ENCODE results near the gene PDE4D. TPM values are rescaled to one million over a fixed set of nuclear protein-coding genes. Genes with fewer than 3 reads are reported as not detected.

Gene PDE4D
- total RNA-seq, 4 donors from 2014 or later: 6.7 to 21.0 (median 15.0) TPM

DNA sequence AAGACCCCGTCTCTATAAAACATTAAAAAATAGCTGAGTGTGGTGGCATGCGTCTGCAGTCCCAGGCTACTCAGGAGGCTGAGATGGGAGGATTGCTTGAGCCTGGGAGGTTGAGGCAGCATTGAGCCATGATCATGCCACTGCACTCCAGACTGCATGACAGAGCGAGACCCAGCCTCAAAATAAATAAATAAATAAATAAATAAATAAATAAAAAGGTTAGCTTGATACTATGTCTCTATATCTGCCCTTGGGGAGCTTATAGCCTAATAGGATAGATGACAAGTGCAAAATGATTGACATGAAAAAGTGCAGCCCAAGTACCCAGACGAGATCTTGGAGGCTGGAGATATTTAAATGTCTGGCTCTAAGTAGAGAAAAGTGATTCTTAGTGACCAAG lies 122.6 kb downstream of the PDE4D start:
- intact Hi-C loops (cut with DNase I; ENCODE audit: low total_unique reads): no loop called here
- no peak for TF ChIP-seq POLR2A (IDR thresholded peaks at IDR 0.05)
- TF ChIP-seq, protein P1, sequence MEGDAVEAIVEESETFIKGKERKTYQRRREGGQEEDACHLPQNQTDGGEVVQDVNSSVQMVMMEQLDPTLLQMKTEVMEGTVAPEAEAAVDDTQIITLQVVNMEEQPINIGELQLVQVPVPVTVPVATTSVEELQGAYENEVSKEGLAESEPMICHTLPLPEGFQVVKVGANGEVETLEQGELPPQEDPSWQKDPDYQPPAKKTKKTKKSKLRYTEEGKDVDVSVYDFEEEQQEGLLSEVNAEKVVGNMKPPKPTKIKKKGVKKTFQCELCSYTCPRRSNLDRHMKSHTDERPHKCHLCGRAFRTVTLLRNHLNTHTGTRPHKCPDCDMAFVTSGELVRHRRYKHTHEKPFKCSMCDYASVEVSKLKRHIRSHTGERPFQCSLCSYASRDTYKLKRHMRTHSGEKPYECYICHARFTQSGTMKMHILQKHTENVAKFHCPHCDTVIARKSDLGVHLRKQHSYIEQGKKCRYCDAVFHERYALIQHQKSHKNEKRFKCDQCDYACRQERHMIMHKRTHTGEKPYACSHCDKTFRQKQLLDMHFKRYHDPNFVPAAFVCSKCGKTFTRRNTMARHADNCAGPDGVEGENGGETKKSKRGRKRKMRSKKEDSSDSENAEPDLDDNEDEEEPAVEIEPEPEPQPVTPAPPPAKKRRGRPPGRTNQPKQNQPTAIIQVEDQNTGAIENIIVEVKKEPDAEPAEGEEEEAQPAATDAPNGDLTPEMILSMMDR (IDR thresholded peaks at IDR 0.05): no peak
- 89 to 97% methylated on average over 4 of the region's 4 CpGs for WGBS, 2 donors
- no peak for DNase-seq (ENCODE audit: low spot score in 2 of 2)
- no peak overlapping the region for H3K4me3 ChIP-seq (ENCODE audit: low read depth, poor library complexity, severe bottlenecking)

DNA sequence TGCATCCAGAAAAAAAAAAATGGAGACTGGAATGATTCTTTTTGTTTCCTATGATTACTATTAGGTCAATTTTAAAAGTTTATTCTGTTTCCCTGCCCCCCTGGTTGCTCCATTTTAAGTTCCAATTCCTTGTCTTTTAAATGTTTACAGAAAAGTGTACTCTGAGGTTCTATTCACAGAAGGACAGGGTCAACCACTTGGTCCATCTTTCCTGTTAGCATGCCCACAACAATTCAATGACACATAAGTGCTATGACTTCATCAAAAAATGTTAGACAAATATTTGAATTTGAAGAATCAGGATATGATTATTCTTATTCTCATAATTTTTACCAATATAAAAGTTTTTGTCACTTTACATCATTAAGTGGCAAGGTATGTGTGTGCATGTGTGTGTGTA lies 123.7 kb downstream of the PDE4D start:
- intact Hi-C loops (cut with DNase I; ENCODE audit: low total_unique reads): no loop called here
- no peak for TF ChIP-seq POLR2A (IDR thresholded peaks at IDR 0.05)
- TF ChIP-seq, protein P1 (IDR thresholded peaks at IDR 0.05): no peak

DNA sequence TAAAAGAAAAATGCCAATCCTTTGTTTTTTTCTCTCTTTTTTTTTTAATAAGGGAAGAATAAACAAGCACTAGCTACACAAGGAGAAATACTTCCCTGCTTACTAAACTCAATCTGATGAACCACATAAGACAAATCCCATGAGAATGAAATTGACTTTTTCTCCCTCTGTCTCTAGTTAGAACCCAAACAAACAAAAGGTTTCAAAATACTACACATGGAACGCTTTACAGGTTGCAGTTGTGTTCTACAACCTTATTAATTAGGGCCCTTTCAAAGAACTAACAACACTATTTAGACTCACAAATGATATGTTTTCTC lies 124.5 kb downstream of the PDE4D start:
- TF ChIP-seq, protein P1 (IDR thresholded peaks at IDR 0.05): no peak
- TF ChIP-seq POLR2A (IDR thresholded peaks at IDR 0.05): no peak
- intact Hi-C loops (cut with DNase I; ENCODE audit: low total_unique reads): no loop called here
- DNase-seq (ENCODE audit: low spot score in 2 of 2): no peak
- H3K4me3 ChIP-seq (ENCODE audit: low read depth, poor library complexity, severe bottlenecking): peak overlapping the region; percentile 39
- WGBS, 2 donors: 17 to 31% methylated on average over 1 of the region's 1 CpG

More for the DNA sequence above, 123.7 kb downstream of the PDE4D start:
- H3K4me3 ChIP-seq (ENCODE audit: low read depth, poor library complexity, severe bottlenecking): no peak overlapping the region
- DNase-seq (ENCODE audit: low spot score in 2 of 2): no peak

DNA sequence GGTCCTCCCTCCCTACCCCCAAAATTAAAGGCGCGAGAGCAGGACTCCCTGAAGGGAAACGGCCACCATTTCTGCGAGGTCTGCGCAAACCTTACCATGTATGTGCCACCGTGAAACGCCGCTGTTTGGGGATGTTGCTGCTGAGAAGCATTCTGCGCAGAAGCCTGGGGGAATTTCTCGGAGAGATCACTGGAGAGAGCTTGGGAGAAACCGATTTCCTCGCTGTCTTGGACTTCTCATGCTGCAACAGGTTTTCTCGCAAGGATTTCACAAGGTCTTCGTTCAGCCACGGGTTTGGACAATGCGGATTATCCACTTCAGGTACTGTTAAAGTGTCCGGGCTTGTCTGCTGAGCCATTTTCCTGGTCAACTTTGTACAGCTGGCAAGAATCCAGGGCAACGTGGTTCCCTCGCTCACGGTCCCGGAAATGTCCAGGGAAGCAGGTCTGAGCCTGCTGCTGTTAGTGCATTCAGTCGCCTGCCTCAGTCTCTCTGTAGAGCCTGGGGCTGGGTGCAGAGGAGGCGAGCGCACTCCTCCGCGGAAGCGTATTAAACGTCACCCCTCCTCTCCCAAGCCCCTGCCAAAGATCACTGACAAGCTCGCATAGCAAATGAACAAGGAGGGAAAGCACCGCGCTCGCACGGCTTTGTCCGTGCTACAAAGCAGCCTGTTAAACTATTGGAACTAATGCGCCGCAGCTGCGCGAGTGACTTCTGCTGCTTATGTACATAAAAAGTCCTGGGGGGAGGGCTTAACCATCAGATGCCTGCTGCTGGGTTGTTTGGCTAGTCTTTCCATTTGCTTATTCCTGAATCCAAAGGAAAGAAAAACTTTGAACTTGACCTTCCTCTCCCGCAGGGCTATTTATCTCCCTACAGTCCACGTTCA lies 125.1 kb downstream of the PDE4D start:
- H3K4me3 ChIP-seq (ENCODE audit: low read depth, poor library complexity, severe bottlenecking): peak overlapping the region; percentile 39
- no peak for TF ChIP-seq POLR2A (IDR thresholded peaks at IDR 0.05)
- TF ChIP-seq, protein P1 (IDR thresholded peaks at IDR 0.05): no peak
- DNase-seq (ENCODE audit: low spot score in 2 of 2): peak; percentile 36 to 89
- intact Hi-C loops (cut with DNase I; ENCODE audit: low total_unique reads): no loop called here
- 2 to 5% methylated on average over 38 to 40 of the region's 40 CpGs for WGBS, 2 donors

DNA sequence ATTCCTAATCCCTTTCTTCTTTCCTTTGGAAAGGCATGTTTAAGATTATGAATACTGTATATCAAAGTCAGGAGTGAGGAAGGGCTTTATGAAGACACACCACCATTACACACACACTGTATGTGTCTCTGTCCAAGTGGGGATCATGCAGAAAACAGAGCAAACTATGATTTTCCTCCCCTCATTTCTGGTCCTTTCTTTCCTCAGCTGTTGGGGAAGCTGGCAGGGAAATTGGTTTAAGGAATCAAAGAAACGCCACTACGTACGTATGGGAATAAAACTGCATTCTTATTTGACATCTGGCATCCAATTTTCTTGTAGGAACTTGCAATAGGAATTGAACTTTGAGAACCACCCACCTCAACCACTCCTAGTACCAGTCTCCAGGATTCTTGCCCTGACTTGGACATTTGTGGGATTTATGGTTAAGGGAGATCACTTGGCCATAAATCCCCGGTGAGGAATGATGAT lies 125.8 kb downstream of the PDE4D start:
- H3K4me3 ChIP-seq (ENCODE audit: low read depth, poor library complexity, severe bottlenecking): peak overlapping the region; percentile 39
- no peak for TF ChIP-seq POLR2A (IDR thresholded peaks at IDR 0.05)
- TF ChIP-seq, protein P1 (IDR thresholded peaks at IDR 0.05): no peak
- WGBS, 2 donors: 24 to 27% methylated on average over 4 of the region's 4 CpGs
- no peak for DNase-seq (ENCODE audit: low spot score in 2 of 2)
- intact Hi-C loops (cut with DNase I; ENCODE audit: low total_unique reads): no loop called here
